Stimulated activated CD8-positive, alpha-beta memory T cell treated with anti-CD3 and anti-CD28 coated beads, Interleukin-4, amount 100 ng/mL, for 24 hours (primary cell): Measurements from ENCODE around the gene MAP7D3.
"Not testable (repeated sequence)": the region's sequence is repeated elsewhere in the genome, so short reads cannot be mapped to it uniquely, and the experiment has no call there.

Experiments used
- DNase-seq: peaks from one replicate; pipeline ENCODE4 v3.0.0-alpha.2; 2020; ENCODE audit warnings: low read depth

MAP7D3 gene

DNA sequence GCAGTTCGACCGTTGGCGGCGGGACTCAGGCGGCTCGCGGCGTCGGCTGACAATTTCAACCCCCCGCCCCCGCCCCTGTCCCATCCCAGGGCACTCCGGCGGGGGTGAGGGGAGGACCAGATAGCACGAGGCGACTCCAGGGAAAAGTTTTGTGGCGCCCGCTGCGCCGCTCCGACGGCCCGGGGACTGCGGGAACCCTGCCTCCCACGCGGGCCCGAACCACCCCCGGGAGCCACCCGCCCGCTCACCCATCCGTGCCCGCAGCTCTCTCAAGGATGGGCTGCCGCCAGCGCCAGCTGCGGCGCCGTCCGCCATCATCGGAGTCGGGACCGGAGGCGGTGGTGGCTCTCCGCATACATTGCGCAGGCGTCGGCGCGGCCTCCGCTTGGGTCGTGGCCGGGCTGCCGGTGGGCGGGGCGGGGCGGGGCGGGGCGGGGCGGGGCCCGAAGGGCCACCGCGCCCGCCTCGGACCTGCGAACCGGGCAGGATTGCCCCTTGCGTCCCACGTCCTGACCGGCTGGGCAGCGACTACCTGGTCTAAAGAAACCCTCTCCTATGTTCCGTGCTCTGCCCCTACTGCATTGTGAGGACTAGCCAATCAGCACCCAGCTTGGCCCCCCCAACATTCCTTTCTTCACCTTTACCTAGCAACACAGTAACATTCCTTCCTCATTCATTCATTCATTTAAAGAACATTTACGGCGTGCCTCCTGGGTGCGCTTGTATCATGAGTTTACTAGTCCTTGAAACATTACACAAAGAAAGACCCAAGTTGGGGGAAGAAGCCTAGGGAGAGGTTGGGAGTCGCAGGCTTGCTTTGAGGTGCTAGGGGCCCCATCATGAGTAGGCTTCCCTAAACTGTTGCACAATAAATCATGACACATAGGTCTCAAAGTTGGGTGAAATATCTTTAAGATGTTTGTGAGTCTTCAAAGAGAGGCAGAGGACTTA, at the start of gene MAP7D3:
Gene MAP7D3 (minus strand): TSS at position 360 of the 951 bp plus-strand sequence. CDS start 42 bp downstream, at position 318.
- DNase-seq, result peak; percentile 41

- not testable (repeated sequence) for DNase-seq
Observed at GRCh38 chrX:136300721-136301120, 49.5 kb upstream of the MAP7D3 start, which contains the start of gene ADGRG4. TSS of gene ADGRG4 (plus strand) at chrX:136300963. CDS start at chrX:136308778, 7,815 bp downstream.

DNA sequence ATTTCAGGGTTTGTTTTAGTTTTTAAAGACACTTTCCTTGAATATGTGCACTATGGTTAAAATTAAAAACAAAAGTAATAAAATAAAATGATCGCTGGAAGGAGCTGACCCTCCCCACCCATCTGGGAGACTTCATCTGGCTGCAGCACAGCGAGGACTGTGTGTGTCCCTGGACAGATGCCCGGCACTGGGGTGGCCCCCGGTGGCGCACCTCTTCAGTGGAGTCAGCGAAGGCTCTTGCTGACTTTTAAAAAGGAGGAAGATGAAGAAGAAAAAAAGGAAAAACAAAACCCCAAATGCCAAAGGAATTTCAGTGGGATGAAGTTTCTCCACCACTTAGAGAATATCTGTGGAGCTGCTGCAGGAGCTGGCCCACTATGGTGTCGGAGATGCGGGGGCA, 44.2 kb upstream of the MAP7D3 start:
- DNase-seq, result no peak

DNA sequence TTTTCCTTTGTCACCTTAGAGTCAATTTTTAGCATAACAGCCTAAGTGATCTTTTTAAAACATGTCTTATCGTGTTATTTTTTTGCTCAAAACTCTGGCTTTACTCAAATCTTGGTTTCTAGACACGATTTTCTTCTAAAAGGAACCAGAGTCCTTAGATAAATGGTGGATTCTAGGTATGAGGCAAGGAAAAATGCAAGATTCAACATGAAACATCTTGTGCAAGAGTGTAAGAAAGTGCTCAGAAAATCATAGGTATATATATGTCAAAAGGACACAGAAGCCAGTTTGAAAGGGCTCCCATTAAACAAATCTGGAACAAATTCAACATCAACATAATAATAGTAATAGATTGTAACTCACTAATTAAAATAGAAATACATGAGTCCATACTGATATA, 41.5 kb upstream of the MAP7D3 start:
- no peak for DNase-seq

- DNase-seq, result no peak
Observed at GRCh38 chrX:136291824-136292223, 40.6 kb upstream of the MAP7D3 start.

DNA sequence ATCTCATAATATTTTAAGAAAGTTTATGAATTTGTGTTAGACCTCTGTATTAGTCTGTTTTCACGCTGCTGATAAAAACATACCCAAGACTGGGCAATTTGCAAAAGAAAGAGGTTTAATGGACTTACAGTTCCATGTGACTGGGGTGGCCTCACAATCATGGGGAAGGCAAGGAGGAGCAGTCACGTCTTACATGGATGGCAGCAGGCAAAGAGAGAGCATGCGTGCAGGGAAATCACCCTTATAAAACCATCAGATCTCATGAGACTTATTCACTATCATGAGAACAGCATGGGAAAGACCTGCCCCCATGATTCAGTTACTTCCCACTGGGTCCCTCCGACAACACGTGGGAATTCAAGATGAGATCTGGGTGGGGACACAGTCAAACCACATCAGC, 35.2 kb upstream of the MAP7D3 start:
- DNase-seq, result not testable (repeated sequence)

DNA sequence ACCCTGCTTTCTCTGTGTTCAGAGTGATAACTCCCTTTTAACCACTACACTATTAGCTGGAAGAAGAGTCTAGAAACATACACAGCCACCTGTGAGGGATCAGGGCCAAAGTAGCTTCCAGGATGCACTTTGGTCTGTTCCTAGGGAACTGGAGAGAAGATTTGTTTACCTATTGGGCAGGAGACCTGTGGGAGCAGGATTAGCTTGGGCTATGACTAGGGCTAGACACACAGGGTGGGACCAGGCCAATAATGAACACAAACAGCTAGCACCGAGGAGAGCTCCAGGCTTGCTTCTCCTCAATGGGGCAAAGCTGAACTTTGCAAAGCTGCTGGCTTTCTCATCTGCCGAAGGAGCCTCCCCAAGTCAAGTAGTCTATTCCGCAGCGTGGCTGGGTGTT, 24.4 kb upstream of the MAP7D3 start:
- no peak for DNase-seq

DNA sequence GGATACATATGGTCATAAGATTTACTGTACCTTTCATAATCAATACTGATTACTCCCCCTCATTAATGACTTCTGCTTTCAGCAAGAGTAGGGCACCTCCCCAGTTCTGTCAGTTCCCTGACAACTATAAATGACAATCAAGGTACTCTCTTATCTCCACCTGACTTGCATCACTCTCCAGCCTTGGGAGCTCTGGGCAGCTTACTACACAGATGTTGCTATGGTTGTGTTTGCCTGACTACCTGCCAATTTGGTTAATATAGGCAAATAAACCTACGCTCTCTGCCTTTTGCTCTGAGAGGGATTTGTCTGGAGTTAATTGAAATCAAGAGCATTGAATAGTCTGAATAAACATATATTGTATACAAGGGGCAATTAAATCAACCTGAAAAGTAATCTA, 22.8 kb upstream of the MAP7D3 start:
- DNase-seq, result no peak

- DNase-seq, result no peak
Observed at GRCh38 chrX:136272325-136272724, 21.1 kb upstream of the MAP7D3 start.

GRCh38 chrX:136271300-136271699, 20.1 kb upstream of the MAP7D3 start:
- DNase-seq, result no peak

DNA sequence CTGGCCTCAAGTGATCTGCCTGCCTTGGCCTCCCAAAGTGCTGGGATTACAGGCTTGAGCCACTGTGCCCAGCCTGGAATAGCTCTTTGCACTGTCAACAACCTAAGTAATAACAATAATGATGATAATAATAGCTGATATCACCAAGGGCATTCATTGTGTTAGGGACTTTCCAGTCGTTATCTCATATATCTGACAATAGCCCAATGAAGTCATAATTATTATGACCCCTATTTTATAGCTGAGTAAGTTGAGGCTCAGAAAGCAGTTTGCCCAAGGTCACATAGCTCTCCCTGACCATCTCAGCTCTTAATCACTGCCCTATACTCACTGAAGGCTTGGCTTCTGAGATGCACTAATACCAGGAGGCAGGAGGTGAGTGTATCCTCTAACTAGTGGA, 18.7 kb upstream of the MAP7D3 start:
- no peak for DNase-seq

GRCh38 chrX:136268051-136269048, 17.1 kb upstream of the MAP7D3 start:
- peak; percentile 11 for DNase-seq

- no peak for DNase-seq
Observed at GRCh38 chrX:136266828-136267227, 15.6 kb upstream of the MAP7D3 start.

- no peak for DNase-seq
Observed at GRCh38 chrX:136262812-136263315, 11.7 kb upstream of the MAP7D3 start.

- DNase-seq, result no peak
Observed at GRCh38 chrX:136262243-136262642, 11.0 kb upstream of the MAP7D3 start.

DNA sequence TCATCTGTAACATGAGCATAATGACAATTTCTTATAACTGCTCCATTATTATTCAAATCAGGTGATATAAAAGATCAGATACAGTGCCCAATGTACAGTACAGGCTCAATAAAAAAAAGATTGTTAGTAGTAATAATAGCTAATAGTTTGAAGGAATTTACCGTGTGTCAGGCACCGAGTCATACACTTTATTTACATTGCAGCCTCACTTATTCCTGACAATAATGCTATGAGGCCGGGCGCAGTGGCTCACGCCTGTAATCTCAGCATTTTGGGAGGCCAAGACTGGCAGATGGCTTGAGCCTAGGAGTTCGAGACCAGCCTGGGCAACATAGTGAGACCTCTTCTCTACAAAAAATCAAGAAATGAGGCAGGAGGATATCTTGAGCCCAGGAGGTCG, 10.1 kb upstream of the MAP7D3 start:
- DNase-seq, result no peak

DNA sequence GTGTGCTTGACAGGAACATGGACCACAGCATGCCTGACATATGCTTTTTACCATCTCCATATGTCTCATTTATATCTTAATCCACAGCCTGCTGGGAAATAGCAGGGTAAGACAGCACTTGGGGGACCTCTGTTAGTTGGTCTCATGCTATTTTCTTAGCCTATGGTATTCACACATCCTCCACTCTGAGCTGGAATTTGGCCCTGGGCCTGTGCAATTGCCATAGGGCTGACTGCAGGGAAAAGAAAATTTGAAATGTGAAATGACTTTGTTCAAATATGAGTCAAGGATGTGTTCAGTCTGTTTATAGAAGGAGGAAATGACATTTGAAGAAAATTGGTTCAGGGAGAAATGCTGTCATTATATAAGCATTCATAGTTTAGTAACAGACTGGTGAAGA, 9.6 kb upstream of the MAP7D3 start:
- DNase-seq, result no peak

DNA sequence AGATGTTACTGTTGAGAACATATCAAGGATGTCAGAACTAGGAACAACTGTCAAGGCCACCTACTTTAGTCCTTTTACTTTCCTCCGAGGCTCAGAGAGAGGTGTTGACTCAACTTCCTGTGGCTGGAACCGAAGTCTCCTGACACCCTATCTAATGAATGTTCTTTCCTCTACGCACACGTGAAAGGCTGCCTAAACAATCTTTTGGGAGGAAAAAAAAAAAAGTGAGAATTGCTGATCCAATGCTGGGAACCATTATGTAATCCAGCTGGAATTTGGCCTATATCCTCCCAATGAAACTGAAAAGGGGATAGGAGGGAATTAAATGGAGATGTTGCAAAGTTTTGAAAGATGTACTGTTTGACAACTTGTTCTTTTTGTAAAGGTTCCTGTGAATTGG, 8.3 kb upstream of the MAP7D3 start:
- no peak for DNase-seq

DNA sequence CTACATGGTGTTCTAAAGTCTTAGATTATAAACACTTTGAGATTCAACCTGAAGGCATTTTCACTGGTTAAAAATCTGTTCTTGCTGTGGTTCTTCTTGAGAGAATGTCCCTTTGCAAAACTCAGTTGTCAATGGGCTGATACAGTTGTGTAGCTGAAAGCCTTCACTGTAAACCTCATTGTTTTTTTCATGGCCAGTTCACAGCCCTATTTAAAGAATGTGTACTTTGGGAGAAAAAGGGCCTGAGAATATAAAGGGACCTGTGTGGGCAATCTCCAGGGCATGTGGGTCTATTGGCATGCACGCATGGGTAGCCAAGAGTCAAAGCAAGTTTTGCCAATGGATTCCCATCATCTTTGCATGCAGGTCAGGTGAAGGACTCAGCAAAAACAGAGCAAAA, 7.8 kb upstream of the MAP7D3 start:
- no peak for DNase-seq

- no peak for DNase-seq
Observed at GRCh38 chrX:136256026-136256425, 4.8 kb upstream of the MAP7D3 start.

- DNase-seq, result no peak
Observed at GRCh38 chrX:136255541-136255940, 4.3 kb upstream of the MAP7D3 start.
